GM19025 (cell line): ENCODE measurements around the gene CCR6.

Experiments used
- ATAC-seq: cut with Tn5 transposase; IDR thresholded peaks from one replicate; pipeline ENCODE4 v1.9.1; 2021; ENCODE audit warnings: mild to moderate bottlenecking, low read depth, moderate library complexity; ENCODE audit not compliant: unreplicated experiment

CCR6 gene

GRCh38 chr6:167140589-167141474 is 17.9 kb downstream of the CCR6 start:
- no peak for ATAC-seq

DNA sequence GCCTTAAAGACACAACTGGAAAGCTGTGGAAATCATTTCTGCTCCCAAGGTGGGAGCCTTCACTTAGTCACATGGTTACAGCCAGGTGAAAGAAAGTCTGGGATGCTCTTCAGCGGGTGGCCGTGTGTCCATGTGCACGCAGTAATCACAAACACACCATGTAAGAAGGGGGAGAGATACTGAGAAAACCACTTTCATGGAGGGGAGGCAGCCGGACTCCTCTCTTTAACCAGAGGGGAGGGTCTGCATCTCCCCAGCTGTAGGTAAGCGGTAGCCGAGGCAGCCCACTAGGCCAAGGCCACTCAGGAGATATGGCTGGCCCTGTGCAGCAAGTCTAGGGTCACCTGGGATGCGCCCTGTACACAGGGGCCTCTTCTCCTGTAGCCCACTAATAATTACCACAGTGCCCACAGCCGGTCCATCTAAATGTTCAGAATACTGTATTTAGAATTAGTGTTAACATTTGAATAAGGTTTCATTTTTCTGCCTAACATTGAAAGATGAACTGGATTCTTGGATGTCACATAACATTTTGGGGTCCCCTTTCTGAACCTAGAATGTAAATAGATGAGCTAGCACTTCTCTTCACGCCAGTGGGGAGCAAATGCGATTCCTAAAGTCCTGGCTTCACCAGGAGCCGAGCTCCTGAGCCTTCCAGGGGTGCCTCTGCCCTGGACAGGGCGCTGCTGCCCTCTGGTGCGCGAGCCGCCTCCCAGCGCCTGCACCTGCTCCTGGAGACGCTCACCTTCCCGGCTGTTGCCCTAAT is 19.0 kb downstream of the CCR6 start:
- no peak for ATAC-seq

- ATAC-seq, result no peak
These were observed 19.5 kb downstream of the CCR6 start for GRCh38 chr6:167142433-167142761.

DNA sequence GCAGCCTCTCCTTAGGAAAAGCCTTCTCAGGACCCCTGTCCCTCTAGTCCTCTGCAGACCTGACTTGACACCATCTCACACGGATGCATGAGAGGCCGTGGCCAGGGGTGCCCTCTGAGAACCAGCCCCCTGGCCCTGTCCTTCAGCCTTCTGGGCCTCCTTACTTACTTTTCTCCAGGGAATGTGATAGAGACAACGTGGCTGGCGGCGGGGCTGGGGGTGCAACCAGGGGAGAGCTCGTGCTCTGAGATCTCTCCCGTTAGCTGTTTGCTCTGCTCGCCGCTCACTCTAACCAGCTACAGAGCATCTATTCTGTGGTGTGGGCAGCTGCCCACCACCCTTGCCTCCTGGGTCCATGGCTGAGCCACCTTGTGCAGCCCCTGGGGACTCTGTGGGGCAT is 20.1 kb downstream of the CCR6 start:
- no peak for ATAC-seq

DNA sequence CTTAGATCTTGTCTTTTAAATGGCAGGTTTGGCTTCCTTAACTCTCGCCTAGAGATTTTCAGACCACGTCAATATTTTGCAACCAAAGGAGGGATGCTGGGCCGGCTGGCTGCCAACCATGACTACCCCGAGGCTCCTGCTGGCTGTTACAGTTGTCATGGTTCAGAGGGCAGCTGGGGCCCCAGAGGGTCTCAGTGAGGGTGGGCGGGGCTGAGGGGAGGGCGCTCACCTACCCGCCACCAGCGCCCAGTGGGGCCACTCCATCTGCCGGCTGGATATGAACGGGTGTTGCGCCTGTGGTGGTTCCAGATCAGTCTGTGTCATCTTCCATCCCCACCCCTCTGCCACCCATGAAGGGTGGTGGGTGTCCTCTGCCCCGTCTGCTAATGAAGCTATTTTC is 22.6 kb downstream of the CCR6 start:
- ATAC-seq, result no peak

GRCh38 chr6:167146135-167146534 is 23.2 kb downstream of the CCR6 start:
- no peak for ATAC-seq

DNA sequence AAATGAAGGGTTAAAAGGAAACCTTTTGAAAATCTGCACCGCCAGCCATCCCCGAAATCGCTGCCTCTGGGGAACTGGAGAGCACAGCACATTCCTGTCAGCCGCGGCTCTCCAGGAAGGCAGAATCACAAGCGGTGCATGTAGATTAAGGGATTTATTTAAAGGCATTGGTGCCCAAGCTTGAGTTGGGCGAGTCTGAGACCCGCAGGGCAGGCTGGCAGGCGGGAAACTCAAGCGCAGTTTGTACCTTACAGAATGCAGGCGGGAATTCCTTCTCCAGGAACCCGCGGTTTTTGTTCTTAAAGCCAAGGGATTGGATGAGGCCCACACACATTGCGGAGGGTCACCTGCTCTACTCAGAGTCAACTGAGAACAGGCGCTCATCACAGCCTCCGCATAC is 24.1 kb downstream of the CCR6 start:
- ATAC-seq, result no peak

DNA sequence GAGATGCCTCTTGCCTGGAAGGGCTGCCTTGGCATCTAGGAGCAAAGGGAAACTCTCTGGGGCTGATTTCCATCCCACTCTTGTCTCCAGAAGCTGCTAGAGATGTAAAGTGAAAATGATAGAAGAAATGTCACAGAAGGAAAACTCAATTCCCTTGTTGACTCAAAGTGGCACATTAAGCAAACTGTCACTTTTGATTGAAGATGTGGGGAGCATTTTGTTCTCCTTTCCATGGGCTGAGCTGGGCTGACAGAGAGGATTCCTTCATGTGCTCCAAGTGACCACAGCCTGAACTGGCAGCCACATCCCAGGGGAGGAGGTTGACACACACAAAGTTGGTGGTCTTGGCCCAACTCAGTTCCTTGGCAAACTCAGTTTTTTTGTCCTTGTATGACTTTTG is 25.1 kb downstream of the CCR6 start:
- ATAC-seq, result no peak

DNA sequence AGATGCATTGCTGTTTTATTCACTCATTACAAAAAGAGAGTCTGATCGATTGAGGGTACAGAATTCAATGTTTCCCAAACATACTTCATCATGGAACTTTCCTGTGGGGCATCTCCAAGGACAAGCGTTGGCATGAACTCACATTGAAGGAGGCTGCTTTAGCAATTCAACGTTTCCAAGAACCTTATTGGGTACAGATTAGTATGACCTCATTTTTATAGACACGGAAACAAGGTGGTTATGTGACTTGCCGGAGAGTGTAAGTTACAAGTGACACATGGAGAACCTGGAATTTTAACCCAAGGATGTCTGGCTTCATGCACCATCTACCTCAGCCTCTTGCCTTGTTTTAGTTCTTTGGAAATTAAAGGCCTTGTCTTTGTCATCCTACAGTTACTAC is 26.1 kb downstream of the CCR6 start:
- ATAC-seq, result no peak

GRCh38 chr6:167150941-167151549 is 28.1 kb downstream of the CCR6 start:
- peak; percentile 39 for ATAC-seq

DNA sequence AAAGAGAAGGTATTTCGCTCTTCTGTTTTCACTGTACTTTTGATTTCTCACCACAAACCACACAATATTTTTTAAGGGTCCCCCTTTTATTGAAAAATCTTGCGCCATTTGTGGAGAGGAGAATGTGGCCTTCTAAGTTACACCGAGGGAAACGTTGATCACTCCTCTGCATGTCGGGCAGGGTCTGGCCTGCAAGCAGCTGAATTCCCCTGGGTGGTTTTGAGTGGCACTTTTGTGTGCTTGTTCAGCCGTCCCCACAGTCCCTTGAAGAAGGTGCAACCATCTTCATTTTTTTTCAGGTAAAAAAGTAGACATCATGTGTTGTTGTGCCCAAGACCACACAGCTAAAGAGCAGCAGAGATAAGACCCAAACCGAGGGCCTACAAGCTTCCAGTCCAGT is 28.8 kb downstream of the CCR6 start:
- no peak for ATAC-seq

DNA sequence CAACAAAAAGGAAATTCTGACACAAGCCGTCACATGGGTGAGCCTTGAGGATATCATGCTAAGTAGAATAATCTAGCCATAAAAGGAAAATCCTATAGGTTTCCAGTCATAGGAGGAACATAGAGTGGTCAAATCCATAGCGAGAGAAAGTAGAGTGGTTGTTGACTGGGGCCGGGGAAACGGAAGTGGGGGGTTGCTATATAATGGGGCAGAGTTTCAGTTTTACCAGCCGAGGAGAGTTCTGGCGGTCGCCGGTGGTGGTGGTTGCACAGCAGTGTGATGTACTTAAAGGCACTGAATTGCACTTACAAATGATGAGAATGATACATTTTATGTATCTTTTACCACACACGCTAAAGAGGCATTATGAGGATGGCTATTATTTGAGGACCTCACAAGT is 30.0 kb downstream of the CCR6 start:
- peak; percentile 34 for ATAC-seq

DNA sequence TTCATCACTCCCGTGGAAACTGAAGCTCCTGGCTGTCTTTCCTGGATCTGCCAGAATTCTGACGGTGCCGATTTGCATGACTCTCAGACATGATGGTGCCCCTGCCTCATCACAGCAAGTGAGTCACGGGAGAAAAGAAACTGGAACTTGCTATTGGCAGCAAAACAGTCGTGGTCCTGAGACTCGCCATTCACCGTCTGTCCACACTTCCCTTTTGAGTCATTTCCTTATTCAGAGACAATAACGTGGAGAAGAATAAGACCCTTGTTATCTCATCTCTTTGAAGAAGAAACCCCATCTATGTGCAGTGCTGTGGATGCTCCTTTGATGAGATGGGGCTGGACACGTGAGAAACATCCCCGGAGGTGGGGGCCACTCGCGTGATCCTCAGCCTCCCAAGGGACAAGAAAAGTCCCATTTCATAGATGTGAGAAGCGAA is 30.6 kb downstream of the CCR6 start:
- peak; percentile 66 for ATAC-seq

DNA sequence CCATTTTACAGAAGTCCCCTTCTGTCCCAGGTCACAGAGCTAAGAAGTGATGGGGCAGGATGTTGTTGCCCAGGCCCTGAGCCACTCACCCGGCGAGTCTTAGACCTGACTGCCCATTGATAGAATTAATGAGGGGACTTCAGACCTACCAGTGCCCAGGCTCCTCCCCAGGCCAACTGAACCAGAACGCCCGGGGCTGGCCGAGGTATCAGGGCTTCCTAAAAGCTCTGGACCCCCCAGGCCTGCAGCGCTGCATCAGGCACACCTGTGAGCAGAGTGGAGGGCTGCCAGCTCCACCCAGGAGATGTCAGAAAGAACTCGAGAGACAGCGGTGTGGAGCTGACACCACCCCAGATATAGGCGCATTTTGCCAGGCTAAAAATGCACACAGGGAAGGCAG is 31.4 kb downstream of the CCR6 start:
- ATAC-seq, result no peak

DNA sequence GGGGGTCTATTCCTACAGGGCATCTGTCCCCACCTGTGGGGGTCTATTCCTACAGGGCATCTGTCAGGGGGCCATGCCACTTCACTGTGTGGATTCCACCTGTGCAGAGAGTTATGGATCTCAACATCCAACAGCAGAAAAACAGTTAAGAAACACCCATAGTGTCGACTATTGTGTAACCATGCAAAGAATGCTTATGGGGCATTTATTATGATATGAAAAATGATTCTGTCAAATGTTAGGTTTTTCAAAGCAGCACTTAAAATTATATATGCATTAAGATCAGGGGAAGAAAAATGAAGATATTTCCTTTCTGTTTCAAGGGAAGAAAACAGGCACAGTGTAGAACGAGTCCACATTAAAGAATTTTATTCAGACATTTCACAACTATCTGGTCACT is 32.0 kb downstream of the CCR6 start:
- ATAC-seq, result no peak

- ATAC-seq, result no peak
These were observed 34.5 kb downstream of the CCR6 start for GRCh38 chr6:167157414-167157813.

DNA sequence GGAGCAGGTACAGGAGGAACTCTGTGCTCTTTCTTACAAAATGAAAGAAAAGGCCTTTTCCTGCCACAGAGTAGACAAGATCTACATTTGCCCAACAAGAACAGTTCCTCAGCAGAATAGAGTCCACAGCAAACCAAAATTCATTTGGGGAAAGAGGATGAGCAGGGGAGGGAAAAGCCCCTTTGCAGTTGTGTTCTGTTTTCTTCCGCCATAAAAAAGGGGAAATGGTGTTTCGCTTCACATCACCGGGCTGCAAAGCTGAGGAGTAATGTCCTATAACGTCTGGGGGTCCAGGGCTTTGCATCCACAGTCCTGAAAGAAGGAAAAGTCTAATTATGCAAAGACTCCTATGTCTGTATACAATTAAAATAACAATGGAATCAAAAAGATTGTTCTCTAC is 35.0 kb downstream of the CCR6 start, which contains the start of gene GPR31:
Gene GPR31, minus strand, starts transcription at position 118 of the 400 bp plus-strand sequence. CDS start 149 bp downstream, outside the sequence.
- no peak for ATAC-seq

- ATAC-seq, result no peak
These were observed 39.1 kb downstream of the CCR6 start for GRCh38 chr6:167161851-167162467.

DNA sequence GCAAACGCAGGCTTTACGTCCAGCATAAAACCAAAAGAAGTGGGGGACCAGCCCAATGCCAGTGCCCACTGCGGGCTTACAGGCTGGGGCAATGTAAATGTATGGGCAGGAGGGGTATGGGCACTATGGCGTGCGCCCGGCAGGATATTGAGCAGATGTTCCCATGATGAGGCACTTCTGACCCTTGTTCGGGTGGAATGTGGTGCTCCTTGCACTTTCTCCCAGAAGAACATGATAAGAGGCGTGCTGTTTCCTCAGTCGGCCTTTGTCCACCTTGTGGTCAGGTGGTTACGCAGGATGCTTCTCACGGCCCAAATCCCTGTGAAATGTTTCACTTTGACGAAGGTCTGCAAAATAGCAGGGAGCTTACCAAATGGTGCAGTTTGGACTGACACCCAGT is 39.7 kb downstream of the CCR6 start:
- no peak for ATAC-seq

GRCh38 chr6:167163476-167164011 is 40.6 kb downstream of the CCR6 start:
- ATAC-seq, result no peak

DNA sequence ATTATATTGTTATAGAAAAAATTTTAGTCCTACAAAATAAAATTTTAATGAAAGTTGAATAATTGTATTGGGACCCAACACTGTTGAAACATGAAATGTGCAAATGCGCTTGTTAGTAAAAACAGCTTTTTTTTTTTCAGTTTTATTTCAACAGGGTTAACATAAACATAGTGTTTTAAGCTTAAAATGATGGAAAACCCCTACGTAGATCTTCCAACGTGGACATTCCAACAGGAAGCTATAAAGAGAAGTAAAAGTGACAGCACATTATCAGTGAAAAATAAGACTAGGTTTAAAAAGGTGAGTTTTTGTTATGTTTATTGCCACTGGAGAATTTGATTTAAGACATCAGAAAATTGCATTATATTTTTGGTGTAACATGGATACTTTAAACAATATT is 41.4 kb downstream of the CCR6 start:
- no peak for ATAC-seq
